C1 segment of cervical spinal cord (tissue), 14 donors: ENCODE measurements around the gene MON2.
"Not testable (repeated sequence)": the region's sequence is repeated elsewhere in the genome, so short reads cannot be mapped to it uniquely, and the experiment has no call there.

Experiments used
- DNase-seq, 14 donors: peaks; one replicate each; lab custom pipeline; 2025; lab: John Stamatoyannopoulos, UW

MON2 gene

GRCh38 chr12:62466594-62467491, at the start of gene MON2:
Gene MON2 (plus strand): TSS chr12:62466826. CDS start chr12:62467208, 382 bp downstream.
- DNase-seq: peak; percentile 21 to 93 (median 86)

GRCh38 chr12:62426089-62426488, 40.5 kb upstream of the MON2 start:
- no peak for DNase-seq

- DNase-seq: no peak
Observed at GRCh38 chr12:62429457-62429856, 37.2 kb upstream of the MON2 start.

GRCh38 chr12:62434494-62435302, 31.9 kb upstream of the MON2 start:
- DNase-seq: no peak

GRCh38 chr12:62435303-62436163, 31.1 kb upstream of the MON2 start:
- DNase-seq: peak in 9 of 14 donors; percentile 5 to 27 (median 15)

- no peak for DNase-seq
Observed at GRCh38 chr12:62436164-62436503, 30.5 kb upstream of the MON2 start.

GRCh38 chr12:62438098-62438692, 28.4 kb upstream of the MON2 start:
- peak in 9 of 14 donors; percentile 1 to 49 (median 6) for DNase-seq

GRCh38 chr12:62446754-62447452, 19.7 kb upstream of the MON2 start:
- DNase-seq: no peak

GRCh38 chr12:62448436-62448835, 18.2 kb upstream of the MON2 start:
- DNase-seq: no peak

- DNase-seq: not testable (repeated sequence)
Observed at GRCh38 chr12:62455429-62455828, 11.2 kb upstream of the MON2 start.

GRCh38 chr12:62458626-62459025, 8.0 kb upstream of the MON2 start:
- DNase-seq: no peak

- DNase-seq: no peak
Observed at GRCh38 chr12:62459976-62460375, 6.7 kb upstream of the MON2 start.

GRCh38 chr12:62461171-62461837, 5.3 kb upstream of the MON2 start:
- DNase-seq: not testable (repeated sequence)

GRCh38 chr12:62463252-62463651, 3.4 kb upstream of the MON2 start:
- not testable (repeated sequence) for DNase-seq

GRCh38 chr12:62466018-62466593, 520 bp upstream of the MON2 start:
- DNase-seq: peak in 9 of 14 donors; percentile 29 to 76 (median 41)

- DNase-seq: no peak
Observed at GRCh38 chr12:62468397-62468796, 1.8 kb downstream of the MON2 start.

GRCh38 chr12:62468935-62469334, 2.3 kb downstream of the MON2 start:
- DNase-seq: peak in 1 of 14 donors; percentile 9

- no peak for DNase-seq
Observed at GRCh38 chr12:62469704-62470103, 3.1 kb downstream of the MON2 start.

- no peak for DNase-seq
Observed at GRCh38 chr12:62471734-62472133, 5.1 kb downstream of the MON2 start.

- no peak for DNase-seq
Observed at GRCh38 chr12:62472472-62472871, 5.8 kb downstream of the MON2 start.
